HG02759 (cell line): ENCODE measurements around the gene RMND5B.
"Not testable (repeated sequence)": the region's sequence is repeated elsewhere in the genome, so short reads cannot be mapped to it uniquely, and the experiment has no call there.

Experiments
- ATAC-seq: cut with Tn5 transposase; IDR thresholded peaks from one replicate; pipeline ENCODE4 v1.9.1; 2021; ENCODE audit warnings: mild to moderate bottlenecking, moderate library complexity; ENCODE audit not compliant: unreplicated experiment

RMND5B gene

GRCh38 chr5:178130576-178131445 is at the start of gene RMND5B:
RMND5B (plus strand) TSS chr5:178131014; CDS start chr5:178138120, 7,106 bp downstream.
- peak; percentile 88 for ATAC-seq

- ATAC-seq: no peak
Measured at GRCh38 chr5:178081571-178082243, 49.1 kb upstream of the RMND5B start.

GRCh38 chr5:178083922-178084321 is 46.9 kb upstream of the RMND5B start:
- no peak for ATAC-seq

- ATAC-seq: no peak
Measured at GRCh38 chr5:178085316-178085715, 45.5 kb upstream of the RMND5B start.

GRCh38 chr5:178086266-178086665 is 44.5 kb upstream of the RMND5B start:
- no peak for ATAC-seq

- ATAC-seq: not testable (repeated sequence)
Measured at GRCh38 chr5:178087199-178087598, 43.6 kb upstream of the RMND5B start.

GRCh38 chr5:178090856-178091255 is 40.0 kb upstream of the RMND5B start:
- no peak for ATAC-seq

- no peak for ATAC-seq
Measured at GRCh38 chr5:178093134-178093533, 37.7 kb upstream of the RMND5B start.

GRCh38 chr5:178094345-178094744 is 36.5 kb upstream of the RMND5B start:
- no peak for ATAC-seq

GRCh38 chr5:178098685-178099084 is 32.1 kb upstream of the RMND5B start:
- ATAC-seq: no peak

- ATAC-seq: no peak
Measured at GRCh38 chr5:178103612-178104011, 27.2 kb upstream of the RMND5B start.

- ATAC-seq: no peak
Measured at GRCh38 chr5:178104492-178104891, 26.3 kb upstream of the RMND5B start.

- no peak for ATAC-seq
Measured at GRCh38 chr5:178106086-178106485, 24.7 kb upstream of the RMND5B start.

- ATAC-seq: peak; percentile 70
Measured at GRCh38 chr5:178106556-178107239, 24.1 kb upstream of the RMND5B start.

GRCh38 chr5:178107756-178108310 is 23.0 kb upstream of the RMND5B start:
- ATAC-seq: no peak

GRCh38 chr5:178108446-178108845 is 22.4 kb upstream of the RMND5B start:
- no peak for ATAC-seq

GRCh38 chr5:178108966-178109365 is 21.8 kb upstream of the RMND5B start:
- no peak for ATAC-seq

GRCh38 chr5:178110511-178110910 is 20.3 kb upstream of the RMND5B start:
- no peak for ATAC-seq

- ATAC-seq: no peak
Measured at GRCh38 chr5:178111925-178112324, 18.9 kb upstream of the RMND5B start.

GRCh38 chr5:178112545-178112944 is 18.3 kb upstream of the RMND5B start:
- ATAC-seq: no peak

GRCh38 chr5:178113141-178113787 is 17.6 kb upstream of the RMND5B start, which contains the start of gene N4BP3:
N4BP3 (plus strand) TSS chr5:178113532; CDS start chr5:178119584, 6,052 bp downstream.
- peak; percentile 66 for ATAC-seq
